ENCODE measurements around the gene TAS2R19. TPM values are rescaled to one million over a fixed set of nuclear protein-coding genes. Genes with fewer than 3 reads are reported as not detected.
"Not testable (repeated sequence)": the region's sequence is repeated elsewhere in the genome, so short reads cannot be mapped to it uniquely, and the experiment has no call there.

Gene TAS2R19, protein sequence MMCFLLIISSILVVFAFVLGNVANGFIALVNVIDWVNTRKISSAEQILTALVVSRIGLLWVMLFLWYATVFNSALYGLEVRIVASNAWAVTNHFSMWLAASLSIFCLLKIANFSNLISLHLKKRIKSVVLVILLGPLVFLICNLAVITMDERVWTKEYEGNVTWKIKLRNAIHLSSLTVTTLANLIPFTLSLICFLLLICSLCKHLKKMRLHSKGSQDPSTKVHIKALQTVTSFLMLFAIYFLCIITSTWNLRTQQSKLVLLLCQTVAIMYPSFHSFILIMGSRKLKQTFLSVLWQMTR
- not detected in 2 replicates for total RNA-seq

GRCh38 chr12:11022520-11022919 lies at the start of gene TAS2R19:
TSS of gene TAS2R19 (minus strand) at chr12:11022620. CDS start at chr12:11022571, 49 bp downstream.
- DNase-seq (ENCODE audit: low read depth) = no peak
- no peak within 1 kb of the TSS for H3K4me3 ChIP-seq (ENCODE audit: low read depth, low read length)
- TF ChIP-seq CTCF (conservative IDR thresholded peaks at IDR 0.05; ENCODE audit: low read depth, low read length) = no peak

DNA sequence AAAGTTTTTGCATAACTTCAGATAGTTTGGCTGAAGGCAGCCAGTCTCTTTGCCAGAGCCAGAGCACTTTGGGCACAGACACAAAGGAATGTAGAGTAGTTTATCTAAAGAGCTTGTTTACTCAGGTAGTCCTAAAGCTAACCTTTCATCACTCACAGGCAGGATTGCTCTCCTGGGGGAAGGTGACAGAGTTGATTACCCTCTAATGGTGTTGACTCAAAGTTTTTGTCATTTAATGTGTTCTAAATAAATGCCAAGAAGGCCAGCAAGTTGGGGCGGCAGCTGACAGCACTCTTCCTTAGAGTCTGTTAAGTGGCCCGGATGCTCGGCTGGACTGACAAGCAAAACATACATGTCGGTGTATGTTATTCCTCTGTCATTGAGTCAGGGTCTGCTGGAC lies 49.0 kb upstream of the TAS2R19 start:
- H3K4me3 ChIP-seq (ENCODE audit: low read depth, low read length) = no peak overlapping the region
- TF ChIP-seq CTCF (conservative IDR thresholded peaks at IDR 0.05; ENCODE audit: low read depth, low read length) = no peak
- DNase-seq (ENCODE audit: low read depth) = no peak

GRCh38 chr12:11070999-11071398 lies 48.6 kb upstream of the TAS2R19 start:
- DNase-seq (ENCODE audit: low read depth) = no peak
- no peak for TF ChIP-seq CTCF (conservative IDR thresholded peaks at IDR 0.05; ENCODE audit: low read depth, low read length)
- H3K4me3 ChIP-seq (ENCODE audit: low read depth, low read length) = no peak overlapping the region

GRCh38 chr12:11069854-11070365 lies 47.5 kb upstream of the TAS2R19 start:
- no peak for TF ChIP-seq CTCF (conservative IDR thresholded peaks at IDR 0.05; ENCODE audit: low read depth, low read length)
- H3K4me3 ChIP-seq (ENCODE audit: low read depth, low read length) = no peak overlapping the region
- DNase-seq (ENCODE audit: low read depth) = no peak

GRCh38 chr12:11067514-11067913 lies 45.1 kb upstream of the TAS2R19 start:
- DNase-seq (ENCODE audit: low read depth) = no peak
- H3K4me3 ChIP-seq (ENCODE audit: low read depth, low read length) = no peak overlapping the region
- no peak for TF ChIP-seq CTCF (conservative IDR thresholded peaks at IDR 0.05; ENCODE audit: low read depth, low read length)

DNA sequence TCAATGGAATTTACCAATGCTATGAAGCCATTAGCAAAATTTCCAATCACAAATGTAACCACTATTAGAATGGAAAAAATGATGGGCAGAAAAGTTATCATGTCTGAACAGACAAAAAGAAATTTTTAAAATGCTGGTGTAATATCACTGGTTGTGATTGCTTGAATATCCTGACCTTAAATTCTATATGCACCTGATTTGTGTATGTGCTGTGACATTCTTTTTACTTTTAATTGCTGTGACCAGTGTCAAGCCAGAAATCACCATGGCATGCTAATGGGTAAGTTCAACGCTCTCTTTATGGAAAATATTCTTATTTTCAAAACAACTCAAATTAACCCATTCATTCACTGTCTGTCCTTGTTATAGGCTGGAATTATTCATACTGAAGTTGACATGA lies 39.8 kb upstream of the TAS2R19 start, which contains the start of gene TAS2R46:
Gene TAS2R46 (minus strand): TSS at position 101 of the 400 bp plus-strand sequence. CDS start 0 bp downstream, at position 101.
- DNase-seq (ENCODE audit: low read depth); H3K4me3 ChIP-seq (ENCODE audit: low read depth, low read length): not testable (repeated sequence)

GRCh38 chr12:11059784-11060183 lies 37.4 kb upstream of the TAS2R19 start:
- no peak for DNase-seq (ENCODE audit: low read depth)
- TF ChIP-seq CTCF (conservative IDR thresholded peaks at IDR 0.05; ENCODE audit: low read depth, low read length) = no peak
- H3K4me3 ChIP-seq (ENCODE audit: low read depth, low read length) = no peak overlapping the region
